Measurements from ENCODE around the gene SLC5A8.

DNA sequence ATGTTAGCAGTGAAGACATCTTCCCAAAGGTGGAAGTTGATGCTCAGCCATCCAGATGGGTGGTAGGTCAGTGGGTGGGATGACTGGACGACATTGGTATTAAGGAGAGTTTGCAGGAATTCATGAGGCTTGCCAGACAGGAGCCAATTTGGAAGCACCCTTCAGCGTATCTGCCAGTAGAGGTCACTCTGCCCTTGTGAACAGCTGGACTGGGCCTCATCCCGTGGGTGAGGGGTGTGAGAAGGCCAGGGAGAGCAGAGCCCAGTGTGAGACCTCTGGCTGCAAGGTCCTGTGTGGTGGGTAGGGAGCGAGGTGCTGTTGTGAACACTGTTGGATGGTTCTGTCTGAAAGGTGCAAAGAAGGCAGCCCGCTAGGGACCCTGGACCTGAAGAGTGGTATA, 37.7 kb downstream of the SLC5A8 start:
- TF ChIP-seq, protein P1, sequence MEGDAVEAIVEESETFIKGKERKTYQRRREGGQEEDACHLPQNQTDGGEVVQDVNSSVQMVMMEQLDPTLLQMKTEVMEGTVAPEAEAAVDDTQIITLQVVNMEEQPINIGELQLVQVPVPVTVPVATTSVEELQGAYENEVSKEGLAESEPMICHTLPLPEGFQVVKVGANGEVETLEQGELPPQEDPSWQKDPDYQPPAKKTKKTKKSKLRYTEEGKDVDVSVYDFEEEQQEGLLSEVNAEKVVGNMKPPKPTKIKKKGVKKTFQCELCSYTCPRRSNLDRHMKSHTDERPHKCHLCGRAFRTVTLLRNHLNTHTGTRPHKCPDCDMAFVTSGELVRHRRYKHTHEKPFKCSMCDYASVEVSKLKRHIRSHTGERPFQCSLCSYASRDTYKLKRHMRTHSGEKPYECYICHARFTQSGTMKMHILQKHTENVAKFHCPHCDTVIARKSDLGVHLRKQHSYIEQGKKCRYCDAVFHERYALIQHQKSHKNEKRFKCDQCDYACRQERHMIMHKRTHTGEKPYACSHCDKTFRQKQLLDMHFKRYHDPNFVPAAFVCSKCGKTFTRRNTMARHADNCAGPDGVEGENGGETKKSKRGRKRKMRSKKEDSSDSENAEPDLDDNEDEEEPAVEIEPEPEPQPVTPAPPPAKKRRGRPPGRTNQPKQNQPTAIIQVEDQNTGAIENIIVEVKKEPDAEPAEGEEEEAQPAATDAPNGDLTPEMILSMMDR (IDR thresholded peaks at IDR 0.05), result no peak
- TF ChIP-seq POLR2A (IDR thresholded peaks at IDR 0.05), result no peak

Data from transverse colon (tissue), 3 donors.